Cardiac muscle cell (in vitro differentiated cells and primary cell): ENCODE results near the gene KCNH8. TPM values are rescaled to one million over a fixed set of nuclear protein-coding genes. Genes with fewer than 3 reads are reported as not detected.

Source experiments
- DNase-seq, 2 donors: peaks; one replicate each; pipeline versions ENCODE4 v3.0.0 to v3.0.0-alpha.2; 2010 to 2017; ENCODE audit warnings: low read depth in 1 of 2, low spot score in 1 of 2
- H3K27ac ChIP-seq: fragments of 200-600 bp; sonication (generic); 2 replicates; pipeline ENCODE4 v1.5.1; 2016
- H3K27me3 ChIP-seq: fragments of 200-600 bp; sonication (generic); 2 replicates; pipeline ENCODE4 v1.6.0; 2016; ENCODE audit warnings: control low read depth
- H3K36me3 ChIP-seq: fragments of 200-600 bp; sonication (generic); 2 replicates; pipeline ENCODE4 v1.5.1; 2016; ENCODE audit warnings: control low read depth
- H3K4me1 ChIP-seq: fragments of 200-600 bp; sonication (generic); 2 replicates; pipeline ENCODE4 v1.8.1; 2017; ENCODE audit warnings: low read depth, mild to moderate bottlenecking, mixed run types
- H3K4me3 ChIP-seq: fragments of 200-600 bp; sonication (generic); 2 replicates; pipeline ENCODE4 v1.5.1; 2016; ENCODE audit warnings: mild to moderate bottlenecking
- H3K9me3 ChIP-seq: fragments of 200-600 bp; sonication (generic); 2 replicates; pipeline ENCODE4 v1.5.1; 2017; ENCODE audit warnings: low read depth, mild to moderate bottlenecking, control low read depth
- CTCF ChIP-seq: IDR thresholded peaks from 2 replicates; pipeline ENCODE4 v1.5.1; 2012; ENCODE audit warnings: low read depth, mild to moderate bottlenecking, low read length
- polyA plus RNA-seq: library from polyadenylated mRNA; unstranded; fragments of >200 nt; fragmentation: Nextera tagmentation; extraction: Ambion mirVana; gene quantifications from 2 replicates; pipeline ENCODE4 v1.2.1, GENCODE V29; 2016
- total RNA-seq: library from RNA; depleted of rRNA; stranded (reverse); fragments of >200 nt; gene quantifications from 2 replicates; pipeline ENCODE4 v1.2.3, GENCODE V29; 2016

KCNH8 gene
- total and polyA plus RNA-seq, 2 experiments from 2014 or later = 0.86 TPM; not detected in 1

DNA sequence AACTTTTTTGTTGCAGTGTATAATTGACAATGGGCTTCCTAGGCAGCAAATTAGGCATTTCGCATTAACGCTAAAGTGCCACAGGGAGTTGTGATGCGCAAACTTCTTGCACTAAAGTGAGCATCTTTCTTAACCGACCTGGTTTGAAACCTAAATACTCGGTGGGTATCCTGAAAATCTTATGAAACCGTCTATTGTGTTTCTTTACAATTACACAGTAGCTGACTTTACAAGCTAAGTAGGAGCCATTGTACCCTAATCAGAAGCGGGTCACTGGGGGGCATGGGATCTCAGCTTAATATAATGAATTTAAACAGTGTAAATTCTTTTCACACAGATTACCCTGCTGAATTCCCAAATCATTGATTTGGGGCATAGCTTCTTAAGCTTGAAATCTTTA is 328.0 kb downstream of the KCNH8 start:
- no peak for DNase-seq
- Histone ChIP-seq H3K36me3 (no peaks in the 10 kb centered on the region), H3K4me3 (no peak overlapping the region), H3K27ac (no peak overlapping the region), H3K4me1 (no peaks in the 10 kb centered on the region), H3K9me3 (no peaks in the 10 kb centered on the region), H3K27me3 (no peaks in the 10 kb centered on the region)
- no peak for TF ChIP-seq CTCF

GRCh38 chr3:19485267-19485666 is 337.0 kb downstream of the KCNH8 start:
- H3K27ac ChIP-seq = no peak overlapping the region
- H3K27me3 ChIP-seq = no peaks in the 10 kb centered on the region
- TF ChIP-seq CTCF = no peak
- no peaks in the 10 kb centered on the region for H3K4me1 ChIP-seq
- H3K9me3 ChIP-seq = no peaks in the 10 kb centered on the region
- DNase-seq = no peak
- H3K36me3 ChIP-seq = no peaks in the 10 kb centered on the region
- no peak overlapping the region for H3K4me3 ChIP-seq

DNA sequence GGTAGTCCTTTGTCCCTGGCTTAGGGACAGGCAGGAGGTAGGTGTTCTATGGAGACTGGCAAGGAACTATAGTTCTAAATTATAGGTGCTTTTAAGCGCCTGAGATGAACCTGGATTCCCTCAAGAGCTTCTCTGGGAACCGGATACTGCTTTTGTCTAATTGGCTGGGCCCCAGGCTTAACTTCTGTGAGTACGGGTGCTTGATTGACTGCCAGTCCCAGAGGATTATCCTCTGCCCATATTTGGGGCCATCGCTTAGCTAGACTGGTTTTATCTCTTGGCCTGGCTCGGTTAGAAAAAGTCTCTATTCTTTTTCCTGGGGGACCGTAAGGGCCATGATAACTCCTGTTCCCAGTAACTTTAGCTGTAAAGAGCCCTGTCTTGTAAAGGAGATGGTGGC is 339.1 kb downstream of the KCNH8 start:
- Histone ChIP-seq H3K36me3 (no peaks in the 10 kb centered on the region), H3K27me3 (no peaks in the 10 kb centered on the region), H3K4me1 (no peaks in the 10 kb centered on the region), H3K27ac (no peak overlapping the region), H3K9me3 (no peaks in the 10 kb centered on the region), H3K4me3 (no peak overlapping the region)
- TF ChIP-seq CTCF = no peak
- DNase-seq = no peak

- DNase-seq = no peak
- Histone ChIP-seq H3K9me3 (no peaks in the 10 kb centered on the region), H3K4me3 (no peak overlapping the region), H3K27ac (no peak overlapping the region), H3K36me3 (no peaks in the 10 kb centered on the region), H3K27me3 (no peaks in the 10 kb centered on the region), H3K4me1 (no peaks in the 10 kb centered on the region)
- no peak for TF ChIP-seq CTCF
Observed at GRCh38 chr3:19488939-19489338, 340.6 kb downstream of the KCNH8 start.

GRCh38 chr3:19489936-19490335 is 341.6 kb downstream of the KCNH8 start:
- H3K4me3 ChIP-seq = no peak overlapping the region
- H3K4me1 ChIP-seq = no peaks in the 10 kb centered on the region
- TF ChIP-seq CTCF = no peak
- H3K27ac ChIP-seq = no peak overlapping the region
- no peaks in the 10 kb centered on the region for H3K36me3 ChIP-seq
- no peak for DNase-seq
- no peaks in the 10 kb centered on the region for H3K27me3 ChIP-seq
- H3K9me3 ChIP-seq = no peaks in the 10 kb centered on the region

DNA sequence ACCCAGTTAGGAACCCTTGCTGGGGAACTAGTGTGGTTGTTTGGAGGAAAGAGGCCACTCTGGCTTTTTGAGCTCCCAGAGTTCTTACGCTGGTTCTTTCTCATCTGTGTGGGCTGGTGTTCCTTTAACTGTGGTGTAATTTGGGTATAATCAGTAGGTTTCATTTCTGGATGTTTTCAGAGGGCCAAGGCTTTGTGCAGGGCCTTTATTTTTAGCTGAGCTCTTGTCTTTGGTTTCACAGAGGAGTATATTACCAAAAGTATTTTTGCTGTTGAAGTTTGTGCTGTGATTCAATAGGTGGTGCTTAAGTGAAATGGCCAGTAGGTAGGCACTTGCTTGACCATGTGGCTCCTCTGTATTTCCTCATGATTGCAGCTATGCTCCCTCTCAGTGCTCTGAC is 357.9 kb downstream of the KCNH8 start:
- Histone ChIP-seq H3K27me3 (no peaks in the 10 kb centered on the region), H3K4me1 (no peaks in the 10 kb centered on the region), H3K4me3 (no peak overlapping the region), H3K27ac (no peak overlapping the region), H3K9me3 (no peaks in the 10 kb centered on the region), H3K36me3 (no peaks in the 10 kb centered on the region)
- DNase-seq = no peak
- no peak for TF ChIP-seq CTCF
